Mammary epithelial cell (primary cell): ENCODE data around the gene MS4A6E.

ENCODE experiments used
- EZH2 ChIP-seq: IDR thresholded peaks from 2 replicates; pipeline ENCODE4 v1.6.1; 2012; ENCODE audit warnings: low read length, inconsistent platforms, borderline replicate concordance
- TF ChIP-seq, protein P1 (sequence below), 2 donors: IDR thresholded peaks in 1 of 2; conservative IDR thresholded peaks in 1 of 2; 2 replicates each; pipeline ENCODE4 v1.5.1; 2011 to 2012; ENCODE audit warnings: inconsistent platforms in 2 of 2, low read length in 2 of 2, mild to moderate bottlenecking in 2 of 2, control low read depth in 1 of 2, low read depth in 1 of 2; ENCODE audit not compliant: insufficient read depth in 1 of 2; ENCODE audit errors: extremely low read depth in 1 of 2

DNA sequence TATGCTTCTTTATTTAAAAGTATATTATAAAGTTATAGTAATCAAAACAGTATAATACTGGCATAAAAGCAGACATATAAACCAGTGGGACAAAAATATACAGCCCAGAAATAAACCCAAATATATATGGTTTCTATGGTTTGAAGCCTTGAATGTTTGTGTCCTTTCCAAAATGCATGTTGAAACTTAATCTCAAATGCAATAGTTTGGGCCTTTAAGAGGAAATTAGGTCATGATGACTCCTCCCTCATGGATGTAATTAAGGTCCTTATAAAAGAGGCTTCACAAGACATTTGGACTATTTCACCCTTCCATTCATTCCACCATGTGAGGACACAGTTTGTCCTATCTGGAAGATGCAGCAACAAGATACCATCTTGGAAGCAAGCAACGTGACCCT, at the start of gene MS4A6E:
- TF ChIP-seq, protein P1, sequence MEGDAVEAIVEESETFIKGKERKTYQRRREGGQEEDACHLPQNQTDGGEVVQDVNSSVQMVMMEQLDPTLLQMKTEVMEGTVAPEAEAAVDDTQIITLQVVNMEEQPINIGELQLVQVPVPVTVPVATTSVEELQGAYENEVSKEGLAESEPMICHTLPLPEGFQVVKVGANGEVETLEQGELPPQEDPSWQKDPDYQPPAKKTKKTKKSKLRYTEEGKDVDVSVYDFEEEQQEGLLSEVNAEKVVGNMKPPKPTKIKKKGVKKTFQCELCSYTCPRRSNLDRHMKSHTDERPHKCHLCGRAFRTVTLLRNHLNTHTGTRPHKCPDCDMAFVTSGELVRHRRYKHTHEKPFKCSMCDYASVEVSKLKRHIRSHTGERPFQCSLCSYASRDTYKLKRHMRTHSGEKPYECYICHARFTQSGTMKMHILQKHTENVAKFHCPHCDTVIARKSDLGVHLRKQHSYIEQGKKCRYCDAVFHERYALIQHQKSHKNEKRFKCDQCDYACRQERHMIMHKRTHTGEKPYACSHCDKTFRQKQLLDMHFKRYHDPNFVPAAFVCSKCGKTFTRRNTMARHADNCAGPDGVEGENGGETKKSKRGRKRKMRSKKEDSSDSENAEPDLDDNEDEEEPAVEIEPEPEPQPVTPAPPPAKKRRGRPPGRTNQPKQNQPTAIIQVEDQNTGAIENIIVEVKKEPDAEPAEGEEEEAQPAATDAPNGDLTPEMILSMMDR (conservative IDR thresholded peaks at IDR 0.05 in 1 of 2, IDR thresholded peaks at IDR 0.05 in 1 of 2; ENCODE audit: extremely low read depth in 1 of 2, insufficient read depth in 1 of 2, low read depth in 1 of 2, low read length in 2 of 2) = no peak
- TF ChIP-seq EZH2 = no peak
